Embryonic facial prominence (tissue), 1 donor: Measurements from ENCODE around the gene PRELID2.
A peak's percentile ranks its signal among the peaks of the same experiment; 100 is the strongest.
"Not testable (repeated sequence)": the region's sequence is repeated elsewhere in the genome, so short reads cannot be mapped to it uniquely, and the experiment has no call there.

Experiments used
- DNase-seq: peaks from one replicate; pipeline ENCODE4 v3.0.0-alpha.2; 2016; ENCODE audit errors: extremely low spot score

The PRELID2 gene

DNA sequence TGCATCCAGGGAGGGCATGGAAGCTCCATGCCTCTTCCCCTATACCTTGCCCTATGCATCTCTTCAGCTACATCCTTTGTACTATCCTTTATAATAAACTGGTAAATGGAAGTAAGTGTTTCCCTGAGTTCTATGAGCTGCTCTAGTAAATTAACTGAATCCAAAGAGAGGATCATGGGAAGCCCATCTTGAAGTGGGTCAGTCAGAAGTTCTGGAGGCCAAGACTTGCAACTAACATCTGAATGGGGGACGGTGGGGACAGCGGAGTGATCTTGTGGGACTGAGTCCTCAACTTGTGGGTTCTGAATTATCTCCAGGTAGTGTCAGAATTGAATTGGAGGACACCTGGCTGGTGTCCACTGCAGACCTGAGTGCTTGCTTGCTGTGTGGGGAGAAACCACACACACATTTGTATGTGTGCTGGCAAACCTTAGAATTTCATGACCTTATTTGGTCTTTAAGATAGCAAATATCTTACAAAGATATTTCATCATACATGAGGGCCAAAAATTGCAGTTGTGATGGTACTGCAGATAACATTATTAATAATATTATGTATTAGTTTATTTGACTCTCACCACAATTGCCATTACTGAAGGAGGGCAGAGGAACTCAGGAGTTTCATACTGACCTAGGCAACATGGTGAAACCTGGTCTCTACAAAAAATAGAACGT is 5.5 kb upstream of the PRELID2 start:
- DNase-seq, result no peak

GRCh38 chr5:145838276-145838675 is 3.1 kb upstream of the PRELID2 start:
- DNase-seq, result no peak

DNA sequence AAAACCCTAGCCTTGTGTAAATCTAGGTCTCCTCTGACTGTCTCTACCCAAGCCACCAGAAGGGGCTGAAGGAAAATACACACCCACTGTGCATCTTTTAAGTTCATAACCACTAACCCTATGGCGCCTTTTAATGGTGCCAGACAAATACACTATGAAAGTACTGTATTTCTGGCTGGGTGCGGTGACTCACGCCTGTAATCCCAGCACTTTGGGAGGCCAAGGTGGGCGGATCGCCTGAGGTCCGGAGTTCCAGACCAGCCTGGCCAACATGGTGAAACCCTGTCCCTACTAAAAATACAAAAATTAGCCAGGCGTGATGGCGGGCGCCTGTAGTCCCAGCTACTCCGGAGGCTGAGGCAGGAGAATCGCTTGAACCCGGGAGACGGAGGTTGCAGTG is 1.1 kb upstream of the PRELID2 start:
- not testable (repeated sequence) for DNase-seq

- DNase-seq, result no peak
These were observed 702 bp upstream of the PRELID2 start for GRCh38 chr5:145835848-145836239.

DNA sequence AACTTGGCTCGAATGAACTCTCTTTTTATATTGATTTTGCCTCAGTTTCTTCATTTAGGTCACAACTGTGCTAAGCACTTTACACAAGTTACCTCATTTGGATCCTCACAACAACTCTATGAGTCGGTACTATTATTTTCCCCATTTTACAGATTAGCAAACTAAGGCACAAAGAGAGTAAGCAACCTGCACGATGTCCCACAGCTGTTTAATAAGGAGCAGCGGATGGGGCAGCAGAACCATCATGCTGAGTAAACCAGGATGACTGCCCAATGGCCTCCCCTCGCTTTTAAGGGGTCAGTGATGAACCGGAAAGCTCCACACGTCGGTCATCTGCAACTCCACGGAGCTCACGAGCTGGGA is 607 bp downstream of the PRELID2 start:
- DNase-seq, result no peak

DNA sequence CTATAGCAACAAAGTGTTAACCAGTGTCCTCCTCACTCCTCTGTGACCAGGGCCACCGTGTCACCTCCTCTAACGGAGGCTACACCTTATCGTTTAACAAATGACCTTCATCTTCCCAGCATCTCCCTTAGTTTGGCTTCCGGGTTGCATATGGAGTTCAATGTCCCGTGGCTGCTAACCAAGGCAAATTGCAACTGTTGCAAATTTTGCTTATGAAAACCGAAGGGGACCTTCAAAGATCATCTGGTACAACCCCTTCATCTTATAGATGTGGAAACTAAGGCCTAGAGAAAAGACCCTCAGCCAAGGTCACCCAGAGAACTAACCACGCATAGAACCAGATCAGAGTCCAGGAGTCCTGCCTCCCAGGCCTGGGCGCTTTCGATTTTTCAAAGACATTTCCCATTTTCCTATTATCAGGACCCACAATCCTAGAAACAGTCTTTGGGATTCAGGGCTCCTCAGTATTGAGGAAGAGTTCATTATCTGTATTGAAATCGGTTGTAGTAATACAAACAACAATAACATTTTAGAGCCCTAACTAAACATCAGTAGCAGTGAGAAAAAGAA is 1.4 kb downstream of the PRELID2 start:
- no peak for DNase-seq

DNA sequence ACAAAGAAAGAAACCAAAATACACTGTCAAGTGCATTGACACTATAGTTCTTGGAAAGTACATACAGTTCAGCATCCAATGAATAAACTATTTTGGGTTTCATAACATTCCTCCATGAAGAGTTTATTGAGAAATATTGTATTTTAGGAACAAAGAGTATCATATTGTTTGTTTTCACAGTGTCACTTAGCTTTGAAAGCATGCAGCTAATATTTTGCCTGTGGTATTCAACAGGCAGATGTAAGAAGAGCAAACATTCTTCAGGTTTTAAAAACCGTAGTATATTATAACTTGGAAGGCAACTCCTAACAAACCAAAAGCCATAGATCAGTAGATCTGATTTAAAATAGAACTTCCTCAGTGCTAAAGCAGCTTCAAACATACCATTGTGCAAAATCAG is 4.5 kb downstream of the PRELID2 start:
- no peak for DNase-seq

DNA sequence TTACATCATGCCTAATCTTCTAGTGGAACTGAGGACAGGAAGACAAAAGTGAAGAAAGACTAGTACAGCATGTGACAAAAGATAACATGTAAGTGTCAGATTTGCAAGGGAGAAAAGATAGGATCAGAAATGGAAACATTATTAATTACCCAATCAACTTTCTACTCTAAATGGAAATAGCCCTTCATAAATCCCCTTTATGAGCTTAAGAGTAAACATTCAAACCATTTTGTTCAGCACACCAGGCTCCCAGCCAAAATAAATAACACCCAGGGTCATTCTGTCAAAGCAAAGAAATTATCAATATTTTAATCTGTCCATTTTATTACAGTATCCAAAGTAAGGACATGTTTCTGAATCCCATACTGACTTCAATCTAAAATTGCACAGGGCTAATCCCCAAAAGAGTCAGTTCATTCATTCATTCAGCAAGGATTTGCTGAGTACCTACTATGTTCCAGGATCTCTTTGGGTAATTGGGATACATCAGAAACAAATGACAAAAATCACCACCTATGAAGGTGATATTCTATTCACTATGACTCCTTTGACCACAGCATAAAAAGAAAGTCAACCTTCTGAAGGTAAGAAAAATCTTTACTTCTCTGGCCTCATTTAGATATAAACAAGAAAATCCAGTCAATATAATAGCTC is 5.3 kb downstream of the PRELID2 start:
- no peak for DNase-seq

DNA sequence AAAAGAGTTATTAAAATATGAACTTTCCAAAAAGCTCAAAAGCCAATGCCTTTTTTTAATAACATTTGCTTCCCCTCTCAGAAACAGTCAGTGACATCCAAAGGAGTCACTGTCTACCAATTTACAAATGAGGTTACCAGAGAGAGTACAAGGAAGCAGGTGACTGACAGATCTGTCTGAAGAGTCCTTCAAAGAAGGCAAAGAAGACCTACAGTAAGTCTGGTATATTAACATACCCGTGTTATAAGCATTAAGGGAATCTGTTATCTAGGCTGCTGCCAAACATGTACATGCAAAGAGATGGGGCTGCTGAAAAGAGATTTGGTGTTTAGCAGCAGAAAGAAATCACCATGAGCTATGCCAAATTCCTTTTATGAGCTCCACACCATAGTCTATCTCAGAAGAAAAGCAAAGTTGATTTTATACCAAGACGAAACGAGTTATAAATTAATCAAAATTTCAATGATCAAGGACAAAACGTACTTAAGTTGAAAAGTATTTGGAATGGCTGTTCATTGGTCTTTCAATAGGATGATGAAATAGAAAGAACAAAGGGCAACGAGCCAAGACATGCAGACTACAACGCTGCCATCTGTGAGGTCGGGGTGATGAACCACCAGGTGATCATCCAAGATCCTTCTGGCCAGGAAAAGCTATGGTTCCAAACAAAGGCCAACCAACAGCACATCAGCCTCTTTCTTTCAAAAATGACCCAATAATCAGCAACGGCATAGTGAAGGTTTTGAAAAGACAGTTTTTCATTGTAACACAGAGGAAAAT is 8.1 kb downstream of the PRELID2 start:
- DNase-seq, result no peak

DNA sequence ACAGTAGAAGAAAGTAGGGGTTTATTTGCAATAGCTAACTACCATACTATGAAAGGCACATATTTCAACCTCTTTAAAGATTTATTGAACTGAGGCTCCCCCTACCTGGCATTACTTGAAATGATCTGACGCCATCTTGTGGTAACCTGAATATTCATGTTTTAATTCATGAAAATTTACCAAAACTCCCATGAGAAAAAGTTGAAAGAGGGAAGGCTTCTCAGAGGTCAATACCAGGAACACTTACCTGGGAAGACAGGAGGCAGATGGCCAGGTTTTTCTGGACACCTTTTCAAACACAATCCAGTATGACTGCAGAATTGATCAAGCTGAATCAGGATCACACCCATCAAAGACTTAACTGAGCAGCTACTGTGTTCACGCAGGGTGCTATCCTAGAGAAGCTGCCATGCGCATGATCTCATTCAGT is 9.4 kb downstream of the PRELID2 start:
- peak; percentile 42 for DNase-seq

GRCh38 chr5:145824040-145824439 is 11.1 kb downstream of the PRELID2 start:
- peak; percentile 10 for DNase-seq

DNA sequence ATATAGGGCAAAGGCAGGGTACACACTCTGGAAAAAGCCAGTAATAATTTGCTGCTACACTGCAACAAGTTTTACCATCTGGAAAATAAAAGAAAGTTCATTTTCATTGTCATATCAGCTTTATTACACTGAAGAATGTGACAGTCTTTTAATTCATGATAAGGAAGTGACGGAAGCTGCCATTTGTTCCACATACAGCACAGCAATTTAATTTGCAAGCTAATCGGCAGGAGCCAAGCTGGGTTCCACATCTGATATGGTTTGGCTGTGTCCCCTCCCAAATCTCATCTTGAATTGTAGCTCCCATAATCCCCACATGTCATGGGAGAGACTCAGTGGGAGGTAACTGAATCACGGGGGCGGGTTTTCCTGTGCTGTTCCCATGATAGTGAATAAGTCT is 16.5 kb downstream of the PRELID2 start:
- DNase-seq, result no peak

- DNase-seq, result no peak
These were observed 22.3 kb downstream of the PRELID2 start for GRCh38 chr5:145812877-145813276.

DNA sequence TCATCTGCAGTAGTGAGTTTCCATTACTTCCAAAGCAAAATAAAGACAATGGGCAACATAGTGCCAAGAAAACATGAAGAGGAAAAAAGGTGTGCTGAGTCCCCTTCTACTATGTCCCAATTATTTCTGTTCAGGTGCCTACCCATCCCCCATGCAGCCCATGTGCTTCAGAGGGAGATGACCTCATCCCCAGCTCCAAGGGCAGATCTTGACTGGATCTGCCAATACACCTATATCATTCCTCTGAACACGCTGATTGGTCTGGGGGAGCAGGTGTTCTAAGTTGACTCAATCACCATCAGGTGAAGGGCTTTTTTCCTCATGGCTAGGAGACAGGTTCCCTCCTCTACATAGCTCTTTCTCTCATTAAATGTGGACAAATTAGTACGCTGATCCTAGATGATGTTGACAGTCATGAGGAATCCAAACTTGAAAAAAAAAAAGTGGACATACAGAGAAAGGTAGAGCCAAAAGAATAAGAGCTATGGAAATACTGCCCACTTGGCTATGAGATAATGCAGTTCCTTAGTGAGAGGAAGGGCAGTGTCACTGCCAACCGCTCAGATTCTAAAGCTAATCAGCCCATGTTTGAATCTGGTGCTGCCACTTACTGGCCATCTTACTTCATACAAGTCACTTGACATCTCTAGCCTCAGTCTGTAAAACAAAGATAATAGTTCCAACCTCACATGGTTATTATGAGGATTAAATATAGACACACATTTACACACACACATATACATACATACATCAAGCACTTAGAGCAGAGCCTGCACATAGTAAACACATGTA is 23.1 kb downstream of the PRELID2 start:
- DNase-seq, result no peak

DNA sequence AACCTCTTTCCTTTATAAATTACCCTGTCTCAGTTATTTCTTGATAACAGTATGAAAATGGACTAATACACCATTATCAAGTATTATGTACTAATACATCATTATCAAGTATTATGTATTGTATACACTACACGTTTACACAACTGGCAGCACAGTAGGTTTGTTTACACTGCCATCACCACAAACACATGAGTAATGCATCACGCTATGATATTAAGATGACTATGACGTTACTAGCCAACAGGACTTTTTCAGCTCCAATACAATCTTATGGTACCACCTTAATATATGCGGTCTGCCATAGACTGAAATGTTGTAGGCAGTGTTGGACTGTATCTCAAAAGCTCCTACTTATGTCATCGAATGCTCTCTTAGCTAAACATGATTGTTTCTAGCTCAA is 28.2 kb downstream of the PRELID2 start:
- DNase-seq, result no peak

- DNase-seq, result no peak
These were observed 29.3 kb downstream of the PRELID2 start for GRCh38 chr5:145805819-145806218.

- no peak for DNase-seq
These were observed 30.4 kb downstream of the PRELID2 start for GRCh38 chr5:145804701-145805100.

DNA sequence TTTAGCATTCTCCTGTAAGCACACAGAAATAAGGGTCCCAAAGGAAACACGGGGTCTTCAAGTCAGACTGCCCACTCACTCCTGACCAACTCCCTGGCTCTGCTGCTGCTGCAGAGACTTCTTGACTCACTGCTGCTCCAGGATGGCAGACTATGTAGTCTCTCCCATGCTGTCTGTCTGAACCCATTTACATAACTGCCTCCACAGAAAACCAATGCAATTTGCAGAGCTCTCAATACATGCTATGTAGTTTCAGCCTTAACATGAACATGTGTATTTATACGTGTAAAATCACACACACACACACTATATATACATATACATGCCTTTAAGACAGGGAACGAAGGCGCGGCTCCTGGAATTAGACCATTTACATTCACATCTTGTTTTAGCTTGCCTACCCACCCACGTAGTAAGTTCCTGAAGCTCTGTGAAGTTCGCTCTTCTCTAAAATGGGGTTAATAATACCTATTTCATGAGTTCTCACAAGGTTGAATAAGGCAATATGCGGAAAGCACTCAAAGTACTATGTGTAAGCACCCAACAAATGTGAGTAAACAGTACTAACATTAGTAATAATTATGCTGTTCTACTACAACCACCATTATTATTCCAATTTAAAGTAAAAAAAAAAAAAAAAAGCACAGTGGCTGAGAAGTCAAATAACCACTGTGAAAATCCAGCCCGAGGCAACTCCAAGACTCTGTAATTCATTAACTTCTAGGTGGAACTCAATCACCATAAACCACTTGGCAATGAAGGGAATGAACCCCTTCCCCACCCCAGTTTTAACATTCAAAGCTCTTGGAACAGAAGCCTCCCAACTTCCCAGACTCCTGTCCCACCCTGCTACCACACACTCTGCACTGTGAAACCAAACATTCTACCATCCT is 31.8 kb downstream of the PRELID2 start:
- no peak for DNase-seq

GRCh38 chr5:145801195-145801594 is 33.9 kb downstream of the PRELID2 start:
- DNase-seq, result no peak

GRCh38 chr5:145800181-145800580 is 35.0 kb downstream of the PRELID2 start:
- DNase-seq, result no peak

GRCh38 chr5:145798503-145798902 is 36.6 kb downstream of the PRELID2 start:
- not testable (repeated sequence) for DNase-seq
